Esophagus muscularis mucosa (tissue), 4 donors: ENCODE measurements around the gene RNF40. TPM values are rescaled to one million over a fixed set of nuclear protein-coding genes. Genes with fewer than 3 reads are reported as not detected.

ENCODE experiments used
- DNase-seq: peaks from one replicate; pipeline ENCODE4 v3.0.0-alpha.2; 2017; ENCODE audit errors: extremely low spot score
- H3K27ac ChIP-seq, 4 donors: fragments of 200-600 bp; sonication (generic); replicated peaks in 1 of 4; 1 replicate in 3 of 4; 2 replicates in 1 of 4; pipeline ENCODE4 v1.5.1; 2016 to 2019; ENCODE audit warnings: mild to moderate bottlenecking in 1 of 4
- H3K27me3 ChIP-seq, 4 donors: fragments of 200-600 bp; sonication (generic); one replicate each; pipeline versions ENCODE4 v1.5.1 to v1.6.0; 2016 to 2019
- H3K36me3 ChIP-seq, 4 donors: fragments of 200-600 bp; sonication (generic); one replicate each; pipeline ENCODE4 v1.5.1; 2016 to 2019
- H3K4me1 ChIP-seq, 4 donors: fragments of 200-600 bp; sonication (generic); one replicate each; pipeline ENCODE4 v1.5.1; 2016 to 2019
- H3K4me3 ChIP-seq, 4 donors: fragments of 200-600 bp; sonication (generic); 1 replicate in 2 of 4; 2 replicates in 2 of 4; pipeline ENCODE4 v1.5.1; 2016 to 2019; ENCODE audit warnings: mild to moderate bottlenecking in 4 of 4, moderate library complexity in 1 of 4
- H3K9me3 ChIP-seq, 4 donors: fragments of 200-600 bp; sonication (generic); 1 replicate in 3 of 4; 2 replicates in 1 of 4; pipeline ENCODE4 v1.5.1; 2016 to 2019
- CTCF ChIP-seq, 3 experiments: fragments of 200-600 bp in 2 of 3; fragments of 450-650 bp in 1 of 3; sonication (generic) in 2 of 3; IDR thresholded peaks; one replicate each; pipeline ENCODE4 v1.5.1; 2017 to 2019; ENCODE audit warnings: antibody characterized with exemption in 3 of 3, mild to moderate bottlenecking in 2 of 3, moderate library complexity in 1 of 3
- EP300 ChIP-seq: sonication (generic); formaldehyde crosslinking; IDR thresholded peaks from one replicate; pipeline ENCODE4 v1.6.1; 2017; ENCODE audit warnings: antibody characterized with exemption
- POLR2A ChIP-seq: fragments of 450-650 bp; IDR thresholded peaks from one replicate; pipeline ENCODE4 v1.6.1; 2017; ENCODE audit warnings: antibody characterized with exemption, moderate library complexity, mild to moderate bottlenecking, low read depth
- POLR2AphosphoS5 ChIP-seq, 2 donors: sonication (generic); formaldehyde crosslinking; IDR thresholded peaks; one replicate each; pipeline ENCODE4 v1.6.1; 2017; ENCODE audit warnings: antibody characterized with exemption in 2 of 2
- WGBS: methylation state at CpG from one replicate; pipeline ENCODE4 v1.1.5; 2018; 5-methylcytosine and 5-hydroxymethylcytosine counted together
- intact Hi-C: fragments of 100-400 bp; cut with DNase I; formaldehyde crosslinking; loops from one replicate; pipeline ENCODE4 v1.15.1; 2023
- total RNA-seq, 4 donors: library from RNA; depleted of rRNA; stranded (reverse); fragments of >200 nt; gene quantifications; one replicate each; pipeline versions ENCODE4 v1.1.0 to v1.2.1, GENCODE V29; 2016

The RNF40 gene
- total RNA-seq, 4 donors from 2014 or later = 61.9 to 86.9 (median 67.0) TPM

GRCh38 chr16:30771726-30772125, 9.6 kb downstream of the RNF40 start:
- DNase-seq = no peak
- Histone ChIP-seq H3K27ac (no peak overlapping the region), H3K27me3 (no peaks in the 10 kb centered on the region), H3K4me1 (peaks cover 17 to 28% (median 23%) of the 10 kb centered on the region in 4 donors), H3K9me3 (no peaks in the 10 kb centered on the region), H3K36me3 (peaks cover 63 to 83% (median 78%) of the 10 kb centered on the region in 4 donors), H3K4me3 (no peak overlapping the region)
- TF ChIP-seq EP300 (no peak), POLR2A (no peak), POLR2AphosphoS5 (IDR thresholded peaks at IDR 0.05) (no peak), CTCF (IDR thresholded peaks at IDR 0.05) (no peak)
- intact Hi-C loops = no loop called here
- 89% methylated on average over 13 of the region's 14 CpGs for WGBS

GRCh38 chr16:30773826-30774225, 11.7 kb downstream of the RNF40 start:
- intact Hi-C loops = no loop called here
- DNase-seq = no peak
- Histone ChIP-seq H3K36me3 (peaks cover 43 to 62% (median 57%) of the 10 kb centered on the region in 4 donors), H3K27ac (no peak overlapping the region), H3K4me1 (peaks cover 21 to 49% (median 35%) of the 10 kb centered on the region in 4 donors), H3K9me3 (no peaks in the 10 kb centered on the region), H3K4me3 (no peak overlapping the region), H3K27me3 (no peaks in the 10 kb centered on the region)
- TF ChIP-seq POLR2AphosphoS5 (IDR thresholded peaks at IDR 0.05) (no peak), CTCF (IDR thresholded peaks at IDR 0.05) (no peak), EP300 (no peak), POLR2A (no peak)
- 92% methylated on average over 9 of the region's 14 CpGs for WGBS

- intact Hi-C loops = no loop called here
- 39% methylated on average over 3 of the region's 8 CpGs for WGBS
- peak overlapping the region; percentile 70 to 82 (median 73) for H3K4me3 ChIP-seq
Measured at GRCh38 chr16:30774367-30775130, 12.4 kb downstream of the RNF40 start.

GRCh38 chr16:30775131-30775391, 12.9 kb downstream of the RNF40 start:
- intact Hi-C loops = no loop called here
- Histone ChIP-seq H3K4me1 (peaks cover 21 to 50% (median 36%) of the 10 kb centered on the region in 4 donors), H3K4me3 (peak overlapping the region; percentile 70 to 82 (median 73)), H3K36me3 (peaks cover 30 to 50% (median 46%) of the 10 kb centered on the region in 4 donors), H3K27ac (peak overlapping the region; percentile 82 to 95 (median 89)), H3K9me3 (no peaks in the 10 kb centered on the region), H3K27me3 (no peaks in the 10 kb centered on the region)
- TF ChIP-seq POLR2A = no peak
- TF ChIP-seq EP300 = no peak
- TF ChIP-seq POLR2AphosphoS5 (IDR thresholded peaks at IDR 0.05) = no peak
- TF ChIP-seq CTCF (IDR thresholded peaks at IDR 0.05) = no peak
- 0% methylated on average over 8 of the region's 15 CpGs for WGBS
- DNase-seq = no peak

More at GRCh38 chr16:30774367-30775130, 12.4 kb downstream of the RNF40 start:
- no peak for DNase-seq
- Histone ChIP-seq H3K4me1 (peaks cover 21 to 50% (median 36%) of the 10 kb centered on the region in 4 donors), H3K27me3 (no peaks in the 10 kb centered on the region), H3K27ac (peak overlapping the region; percentile 82 to 95 (median 89)), H3K9me3 (no peaks in the 10 kb centered on the region), H3K36me3 (peaks cover 36 to 55% (median 50%) of the 10 kb centered on the region in 4 donors)
- TF ChIP-seq EP300 (no peak), CTCF (IDR thresholded peaks at IDR 0.05) (no peak), POLR2A (no peak), POLR2AphosphoS5 (IDR thresholded peaks at IDR 0.05) (no peak)
